DND-41 (cell line): Measurements from ENCODE around the gene SLC35C1.

Experiments
- ATAC-seq: fragments of 200-7000 bp; cut with Tn5 transposase; 3 replicates; pipeline ENCODE4 v1.9.1; 2021; ENCODE audit warnings: low read depth; ENCODE audit not compliant: insufficient read depth
- DNase-seq: peaks from one replicate; pipeline ENCODE4 v3.0.0-alpha.2; 2020
- H2AFZ ChIP-seq: 2 replicates; pipeline ENCODE4 v1.6.0; 2012; ENCODE audit warnings: low read depth, low read length
- H3K27ac ChIP-seq: 2 replicates; pipeline ENCODE4 v1.5.1; 2012; ENCODE audit warnings: low read length, inconsistent platforms
- H3K27me3 ChIP-seq: fragments of 200-600 bp; sonication (generic); 2 replicates; pipeline ENCODE4 v1.6.0; 2012; ENCODE audit warnings: low read length, mild to moderate bottlenecking, inconsistent platforms; ENCODE audit not compliant: insufficient read depth, poor library complexity
- H3K36me3 ChIP-seq: 2 replicates; pipeline ENCODE4 v1.5.1; 2012; ENCODE audit warnings: low read length, inconsistent platforms; ENCODE audit not compliant: insufficient read depth
- H3K4me1 ChIP-seq: 2 replicates; pipeline ENCODE4 v1.5.1; 2012; ENCODE audit warnings: mild to moderate bottlenecking, low read length; ENCODE audit not compliant: insufficient read depth
- H3K4me2 ChIP-seq: 2 replicates; pipeline ENCODE4 v1.6.0; 2012; ENCODE audit warnings: mild to moderate bottlenecking, moderate library complexity, low read length, inconsistent platforms; ENCODE audit not compliant: insufficient read depth
- H3K4me3 ChIP-seq, 2 experiments: fragments of 200-600 bp in 1 of 2; shearing (Covaris generic) in 1 of 2; 2 replicates each; pipeline ENCODE4 v1.5.1; 2012 to 2016; ENCODE audit warnings: inconsistent platforms in 2 of 2, low read length in 2 of 2, mild to moderate bottlenecking in 2 of 2, low read depth in 1 of 2, moderate library complexity in 1 of 2
- H3K79me2 ChIP-seq: 2 replicates; pipeline ENCODE4 v1.6.0; 2012; ENCODE audit warnings: low read length, inconsistent platforms; ENCODE audit not compliant: insufficient read depth
- H3K9ac ChIP-seq: 2 replicates; pipeline ENCODE4 v1.6.0; 2012; ENCODE audit warnings: low read depth, mild to moderate bottlenecking, inconsistent platforms, low read length, moderate library complexity
- H3K9me3 ChIP-seq: 2 replicates; pipeline ENCODE4 v1.5.1; 2012; ENCODE audit warnings: low read length, moderate library complexity, mild to moderate bottlenecking, inconsistent platforms; ENCODE audit not compliant: insufficient read depth, severe bottlenecking
- H4K20me1 ChIP-seq: 2 replicates; pipeline ENCODE4 v1.6.0; 2012; ENCODE audit warnings: low read length; ENCODE audit not compliant: insufficient read depth
- EZH2 ChIP-seq: IDR thresholded peaks from 3 replicates; pipeline ENCODE4 v1.6.1; 2012; ENCODE audit warnings: borderline replicate concordance, low read depth, mild to moderate bottlenecking, moderate library complexity, low read length, inconsistent platforms; ENCODE audit not compliant: severe bottlenecking
- TF ChIP-seq, protein P1 (sequence below): IDR thresholded peaks from 2 replicates; pipeline ENCODE4 v1.5.1; 2012; ENCODE audit warnings: borderline replicate concordance, low read length, moderate library complexity, mild to moderate bottlenecking; ENCODE audit not compliant: poor library complexity, severe bottlenecking; ENCODE audit errors: extremely low read depth

Gene SLC35C1

GRCh38 chr11:45798793-45799441 is 6.0 kb upstream of the SLC35C1 start:
- Histone ChIP-seq H3K27ac (no peak overlapping the region), H3K9me3 (no peaks in the 10 kb centered on the region), H3K4me1 (peaks cover 3% of the 10 kb centered on the region), H3K4me2 (no peak overlapping the region), H3K4me3 (no peak overlapping the region), H3K36me3 (no peaks in the 10 kb centered on the region), H3K79me2 (no peaks in the 10 kb centered on the region), H3K9ac (no peak overlapping the region), H2AFZ (no peak overlapping the region), H4K20me1 (no peaks in the 10 kb centered on the region), H3K27me3 (no peaks in the 10 kb centered on the region)
- ATAC-seq (no peak), DNase-seq (no peak)
- no peak for TF ChIP-seq EZH2
- TF ChIP-seq, protein P1, sequence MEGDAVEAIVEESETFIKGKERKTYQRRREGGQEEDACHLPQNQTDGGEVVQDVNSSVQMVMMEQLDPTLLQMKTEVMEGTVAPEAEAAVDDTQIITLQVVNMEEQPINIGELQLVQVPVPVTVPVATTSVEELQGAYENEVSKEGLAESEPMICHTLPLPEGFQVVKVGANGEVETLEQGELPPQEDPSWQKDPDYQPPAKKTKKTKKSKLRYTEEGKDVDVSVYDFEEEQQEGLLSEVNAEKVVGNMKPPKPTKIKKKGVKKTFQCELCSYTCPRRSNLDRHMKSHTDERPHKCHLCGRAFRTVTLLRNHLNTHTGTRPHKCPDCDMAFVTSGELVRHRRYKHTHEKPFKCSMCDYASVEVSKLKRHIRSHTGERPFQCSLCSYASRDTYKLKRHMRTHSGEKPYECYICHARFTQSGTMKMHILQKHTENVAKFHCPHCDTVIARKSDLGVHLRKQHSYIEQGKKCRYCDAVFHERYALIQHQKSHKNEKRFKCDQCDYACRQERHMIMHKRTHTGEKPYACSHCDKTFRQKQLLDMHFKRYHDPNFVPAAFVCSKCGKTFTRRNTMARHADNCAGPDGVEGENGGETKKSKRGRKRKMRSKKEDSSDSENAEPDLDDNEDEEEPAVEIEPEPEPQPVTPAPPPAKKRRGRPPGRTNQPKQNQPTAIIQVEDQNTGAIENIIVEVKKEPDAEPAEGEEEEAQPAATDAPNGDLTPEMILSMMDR = no peak

- ATAC-seq (no peak), DNase-seq (no peak)
- H3K36me3 ChIP-seq = no peaks in the 10 kb centered on the region
- H3K4me1 ChIP-seq = peaks cover 9% of the 10 kb centered on the region
- H4K20me1 ChIP-seq = no peaks in the 10 kb centered on the region
- H2AFZ ChIP-seq = no peak overlapping the region
- H3K79me2 ChIP-seq = no peaks in the 10 kb centered on the region
- no peak overlapping the region for H3K4me2 ChIP-seq
- H3K9me3 ChIP-seq = no peaks in the 10 kb centered on the region
- no peaks in the 10 kb centered on the region for H3K27me3 ChIP-seq
- TF ChIP-seq, protein P1 = no peak
- TF ChIP-seq EZH2 = no peak
- H3K9ac ChIP-seq = no peak overlapping the region
- no peak overlapping the region for H3K4me3 ChIP-seq
- no peak overlapping the region for H3K27ac ChIP-seq
These were observed 5.4 kb upstream of the SLC35C1 start for GRCh38 chr11:45799562-45799961.

- Histone ChIP-seq H3K36me3 (no peaks in the 10 kb centered on the region), H3K27me3 (no peaks in the 10 kb centered on the region), H2AFZ (no peak overlapping the region), H3K9ac (no peak overlapping the region), H3K9me3 (no peaks in the 10 kb centered on the region), H3K4me3 (no peak overlapping the region), H3K27ac (no peak overlapping the region), H3K79me2 (peaks cover under 1% of the 10 kb centered on the region), H3K4me1 (peaks cover 11% of the 10 kb centered on the region), H3K4me2 (no peak overlapping the region), H4K20me1 (no peaks in the 10 kb centered on the region)
- DNase-seq (no peak), ATAC-seq (no peak)
- TF ChIP-seq, protein P1 = no peak
- no peak for TF ChIP-seq EZH2
These were observed 4.7 kb upstream of the SLC35C1 start for GRCh38 chr11:45800261-45800660.

DNA sequence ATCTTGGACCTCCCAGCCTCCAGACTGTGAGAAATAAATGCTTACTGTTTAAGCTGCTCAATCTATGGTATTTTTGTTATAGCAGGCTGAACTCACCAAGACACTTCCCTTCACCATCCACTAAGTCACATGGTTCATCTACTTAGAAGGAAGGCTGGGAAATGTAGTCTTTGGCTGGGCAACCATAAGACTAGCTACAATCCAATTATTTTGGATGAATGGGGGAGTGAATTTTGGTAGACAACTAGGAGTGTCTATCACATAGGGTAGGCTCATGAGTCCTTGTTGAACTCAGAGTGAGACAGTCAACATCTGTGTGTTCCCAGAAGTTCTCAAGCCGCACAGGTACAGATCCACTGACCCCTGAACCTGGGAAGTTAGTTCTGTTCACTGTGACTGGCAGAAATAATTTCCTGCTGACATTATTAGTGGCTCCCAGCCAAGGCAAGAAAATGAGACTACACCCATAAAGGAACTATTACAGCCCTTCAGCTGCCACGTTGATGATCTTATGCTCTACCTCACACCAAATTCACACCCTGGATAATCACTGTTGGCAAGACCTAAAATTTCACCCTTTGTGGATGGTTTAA is 3.1 kb upstream of the SLC35C1 start:
- Histone ChIP-seq H4K20me1 (peaks cover 4% of the 10 kb centered on the region; the same call in 1 of the 2 replicates), H3K9me3 (no peaks in the 10 kb centered on the region), H3K79me2 (peaks cover 17% of the 10 kb centered on the region), H3K36me3 (peaks cover 3% of the 10 kb centered on the region; the same call in 1 of the 2 replicates), H3K9ac (no peak overlapping the region), H3K27me3 (no peaks in the 10 kb centered on the region), H2AFZ (no peak overlapping the region), H3K4me1 (peaks cover 27% of the 10 kb centered on the region), H3K4me3 (no peak overlapping the region), H3K27ac (no peak overlapping the region), H3K4me2 (no peak overlapping the region)
- ATAC-seq (no peak), DNase-seq (no peak)
- TF ChIP-seq, protein P1 = no peak
- no peak for TF ChIP-seq EZH2
